Mucosa of descending colon (tissue), 3 donors: ENCODE results near the gene TMEM91. TPM values are rescaled to one million over a fixed set of nuclear protein-coding genes. Genes with fewer than 3 reads are reported as not detected.
A peak's percentile ranks its signal among the peaks of the same experiment; 100 is the strongest.

ENCODE experiments used
- ATAC-seq: fragments of 200-7000 bp; cut with Tn5 transposase; one replicate; pipeline ENCODE4 v1.9.1; 2020; ENCODE audit warnings: mild to moderate bottlenecking, moderate library complexity
- DNase-seq, 3 donors: peaks; one replicate each; pipeline ENCODE4 v3.0.0-alpha.2; 2020
- H3K36me3 ChIP-seq: fragments of 200-600 bp; one replicate; pipeline ENCODE4 v1.8.0; 2021; ENCODE audit warnings: low read depth, mild to moderate bottlenecking
- H3K4me1 ChIP-seq: fragments of 200-600 bp; one replicate; pipeline ENCODE4 v1.8.0; 2021; ENCODE audit warnings: low read depth, mild to moderate bottlenecking
- H3K4me3 ChIP-seq: fragments of 200-600 bp; one replicate; pipeline ENCODE4 v1.8.0; 2021; ENCODE audit warnings: mild to moderate bottlenecking
- H3K9me3 ChIP-seq: fragments of 200-600 bp; one replicate; pipeline ENCODE4 v1.8.0; 2021; ENCODE audit warnings: mild to moderate bottlenecking
- intact Hi-C, 2 donors: fragments of 100-400 bp; cut with DNase I in 1 of 2; cut with micrococcal nuclease in 1 of 2; formaldehyde crosslinking; loops; one replicate each; pipeline versions ENCODE4 v1.11.0 to v1.11.1; 2022; cut with DNase I, micrococcal nuclease
- total RNA-seq, 3 donors: library from RNA; stranded (reverse); fragmentation: NEBNext Ultra II Directional in 2 of 3; extraction: Animal tissue kit (Norgen Biotek cat#: 25700) in 2 of 3; gene quantifications; one replicate each; pipeline versions ENCODE4 v1.2.1 to v1.2.4, GENCODE V29; 2021 to 2023
- TF ChIP-seq, protein P1 (sequence below): fragments of 200-600 bp; IDR thresholded peaks from one replicate; pipeline ENCODE4 v1.8.0; 2022; ENCODE audit warnings: antibody characterized with exemption, mild to moderate bottlenecking
- donor health status: DM: no; HTN: no; CAD: no; lungs with moderate emphysema.
- donor health status: DM: no; HTN: no; CAD: no.
- donor health status: DM: no; HTN: yes; CAD: no.

The TMEM91 gene
- total RNA-seq, 3 donors from 2014 or later = 3.8 to 15.2 (median 5.6) TPM

DNA sequence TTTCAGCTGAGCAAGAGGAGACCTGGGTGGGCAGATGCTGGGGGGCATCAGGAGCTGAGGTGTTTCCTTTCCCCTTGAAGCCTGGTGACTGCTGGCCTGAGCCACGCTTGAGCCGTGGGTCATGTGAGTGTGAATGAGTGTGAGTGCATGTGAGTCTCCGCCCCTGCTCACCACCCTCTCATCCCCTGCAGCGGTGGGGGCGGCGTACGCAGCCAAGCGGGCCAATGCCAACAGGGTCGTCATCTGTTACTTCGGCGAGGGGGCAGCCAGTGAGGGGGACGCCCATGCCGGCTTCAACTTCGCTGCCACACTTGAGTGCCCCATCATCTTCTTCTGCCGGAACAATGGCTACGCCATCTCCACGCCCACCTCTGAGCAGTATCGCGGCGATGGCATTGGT, 45.6 kb downstream of the TMEM91 start:
- intact Hi-C loops = no loop called here
- no peak overlapping the region for H3K4me3 ChIP-seq
- TF ChIP-seq, protein P1, sequence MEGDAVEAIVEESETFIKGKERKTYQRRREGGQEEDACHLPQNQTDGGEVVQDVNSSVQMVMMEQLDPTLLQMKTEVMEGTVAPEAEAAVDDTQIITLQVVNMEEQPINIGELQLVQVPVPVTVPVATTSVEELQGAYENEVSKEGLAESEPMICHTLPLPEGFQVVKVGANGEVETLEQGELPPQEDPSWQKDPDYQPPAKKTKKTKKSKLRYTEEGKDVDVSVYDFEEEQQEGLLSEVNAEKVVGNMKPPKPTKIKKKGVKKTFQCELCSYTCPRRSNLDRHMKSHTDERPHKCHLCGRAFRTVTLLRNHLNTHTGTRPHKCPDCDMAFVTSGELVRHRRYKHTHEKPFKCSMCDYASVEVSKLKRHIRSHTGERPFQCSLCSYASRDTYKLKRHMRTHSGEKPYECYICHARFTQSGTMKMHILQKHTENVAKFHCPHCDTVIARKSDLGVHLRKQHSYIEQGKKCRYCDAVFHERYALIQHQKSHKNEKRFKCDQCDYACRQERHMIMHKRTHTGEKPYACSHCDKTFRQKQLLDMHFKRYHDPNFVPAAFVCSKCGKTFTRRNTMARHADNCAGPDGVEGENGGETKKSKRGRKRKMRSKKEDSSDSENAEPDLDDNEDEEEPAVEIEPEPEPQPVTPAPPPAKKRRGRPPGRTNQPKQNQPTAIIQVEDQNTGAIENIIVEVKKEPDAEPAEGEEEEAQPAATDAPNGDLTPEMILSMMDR = no peak
- no peak for ATAC-seq
- peaks cover 6% of the 10 kb centered on the region for H3K36me3 ChIP-seq
- no peak for DNase-seq
- H3K9me3 ChIP-seq = no peaks in the 10 kb centered on the region
- peaks cover 14% of the 10 kb centered on the region for H3K4me1 ChIP-seq

DNA sequence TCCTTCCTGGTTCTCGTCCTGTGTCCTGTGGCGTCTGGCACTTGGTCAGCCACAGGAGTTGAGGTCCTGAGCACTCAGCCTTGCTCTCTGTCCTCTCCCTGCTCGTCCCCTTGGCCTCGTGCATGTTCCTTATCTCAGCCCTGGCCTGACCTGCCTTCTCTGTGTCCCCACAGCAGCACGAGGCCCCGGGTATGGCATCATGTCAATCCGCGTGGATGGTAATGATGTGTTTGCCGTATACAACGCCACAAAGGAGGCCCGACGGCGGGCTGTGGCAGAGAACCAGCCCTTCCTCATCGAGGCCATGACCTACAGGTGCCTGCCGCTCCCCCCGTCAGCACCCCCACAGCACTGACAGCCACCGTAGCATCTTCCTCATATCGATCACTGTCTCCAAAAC, 46.1 kb downstream of the TMEM91 start:
- ATAC-seq (no peak), DNase-seq (no peak)
- H3K36me3 ChIP-seq = peaks cover 6% of the 10 kb centered on the region
- H3K4me3 ChIP-seq = no peak overlapping the region
- H3K9me3 ChIP-seq = no peaks in the 10 kb centered on the region
- TF ChIP-seq, protein P1 = no peak
- H3K4me1 ChIP-seq = peaks cover 14% of the 10 kb centered on the region
- intact Hi-C loops = no loop called here

DNA sequence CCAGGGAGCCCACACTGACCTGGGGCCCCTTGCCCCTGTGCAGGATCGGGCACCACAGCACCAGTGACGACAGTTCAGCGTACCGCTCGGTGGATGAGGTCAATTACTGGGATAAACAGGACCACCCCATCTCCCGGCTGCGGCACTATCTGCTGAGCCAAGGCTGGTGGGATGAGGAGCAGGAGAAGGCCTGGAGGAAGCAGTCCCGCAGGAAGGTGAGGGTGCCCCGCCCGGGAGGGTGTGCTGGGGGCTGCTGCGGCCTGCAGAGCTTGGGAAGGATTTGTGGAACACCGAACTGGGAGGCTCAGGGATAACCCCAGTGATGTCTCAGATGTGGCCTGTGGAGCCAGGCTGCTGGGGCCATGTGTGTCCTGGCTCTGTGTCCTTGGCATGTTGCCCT, 46.6 kb downstream of the TMEM91 start:
- TF ChIP-seq, protein P1 = no peak
- H3K4me3 ChIP-seq = no peak overlapping the region
- peaks cover 14% of the 10 kb centered on the region for H3K4me1 ChIP-seq
- intact Hi-C loops = no loop called here
- DNase-seq (no peak), ATAC-seq (no peak)
- H3K36me3 ChIP-seq = peaks cover 6% of the 10 kb centered on the region
- H3K9me3 ChIP-seq = no peaks in the 10 kb centered on the region

- TF ChIP-seq, protein P1 = no peak
- no peak for ATAC-seq
- intact Hi-C loops = no loop called here
- DNase-seq = no peak
- Histone ChIP-seq H3K4me3 (no peak overlapping the region), H3K4me1 (peaks cover 19% of the 10 kb centered on the region), H3K36me3 (no peaks in the 10 kb centered on the region), H3K9me3 (no peaks in the 10 kb centered on the region)
Measured at GRCh38 chr19:41424335-41425173, 48.2 kb downstream of the TMEM91 start.

- no peaks in the 10 kb centered on the region for H3K9me3 ChIP-seq
- peak; percentile 0 for ATAC-seq
- DNase-seq = peak in 2 of 3 donors; percentile 55 to 59
- H3K4me1 ChIP-seq = peaks cover 19% of the 10 kb centered on the region
- no peak overlapping the region for H3K4me3 ChIP-seq
- no peaks in the 10 kb centered on the region for H3K36me3 ChIP-seq
- intact Hi-C loops = no loop called here
- TF ChIP-seq, protein P1 = no peak
Measured at GRCh38 chr19:41425174-41426115, 49.1 kb downstream of the TMEM91 start.
